IMR-90 (cell line): ENCODE measurements around the gene IL37. TPM values are rescaled to one million over a fixed set of nuclear protein-coding genes. Genes with fewer than 3 reads are reported as not detected.
A peak's percentile ranks its signal among the peaks of the same experiment; 100 is the strongest.

Source experiments
- ATAC-seq: fragments of 200-7000 bp; cut with Tn5 transposase; 2 replicates; pipeline ENCODE4 v1.9.1; 2020; ENCODE audit warnings: low read depth, mild to moderate bottlenecking, moderate library complexity
- BruUV-seq: library from RNA; stranded (reverse); fragments of 400-500 nt; replicated peaks from 2 replicates; lab custom pipeline; 2021; lab: Mats Ljungman, UMichigan
- CTCF ChIA-PET: fragments of 300-600 bp; formaldehyde crosslinking; extraction: SDS; loops from one replicate; lab custom pipeline; 2021; ENCODE audit warnings: antibody characterized with exemption; lab: Yijun Ruan, JAX
- POLR2A ChIA-PET: fragments of 300-600 bp; sonication (Branson Sonifier 250); formaldehyde crosslinking; loops from one replicate; lab custom pipeline; 2022; ENCODE audit warnings: antibody characterized with exemption; ENCODE audit not compliant: unreplicated experiment; lab: Charles Lee
- DNase-seq: peaks from one replicate; pipeline ENCODE4 v3.0.0; 2013
- H2AFZ ChIP-seq: replicated peaks from 2 replicates; pipeline ENCODE3; 2013; ENCODE audit warnings: low read length, mild to moderate bottlenecking; ENCODE audit not compliant: poor library complexity
- H2AK5ac ChIP-seq: 2 replicates; pipeline ENCODE4 v1.6.1; 2013; ENCODE audit warnings: low read depth, low read length, inconsistent platforms
- H2AK9ac ChIP-seq: replicated peaks from 2 replicates; pipeline ENCODE3; 2013; ENCODE audit warnings: mild to moderate bottlenecking, low read depth, low read length, moderate library complexity; ENCODE audit not compliant: poor library complexity
- H2BK120ac ChIP-seq: 2 replicates; pipeline ENCODE4 v1.6.1; 2013; ENCODE audit warnings: low read depth, low read length, inconsistent platforms
- H2BK15ac ChIP-seq: 3 replicates; pipeline ENCODE4 v1.6.1; 2013; ENCODE audit warnings: low read depth, low read length, inconsistent platforms
- H2BK20ac ChIP-seq: 2 replicates; pipeline ENCODE4 v1.6.1; 2013; ENCODE audit warnings: low read depth, mild to moderate bottlenecking, inconsistent platforms, low read length, moderate library complexity
- H2BK5ac ChIP-seq: 2 replicates; pipeline ENCODE4 v1.6.1; 2013; ENCODE audit warnings: mild to moderate bottlenecking, low read depth, low read length, inconsistent platforms; ENCODE audit not compliant: poor library complexity, severe bottlenecking
- H3K14ac ChIP-seq: replicated peaks from 2 replicates; pipeline ENCODE4 v1.6.1; 2013; ENCODE audit warnings: low read depth, low read length, inconsistent platforms
- H3K18ac ChIP-seq: 2 replicates; pipeline ENCODE4 v1.6.1; 2013; ENCODE audit warnings: low read depth, low read length, control low read depth
- H3K23ac ChIP-seq: 2 replicates; pipeline ENCODE4 v1.6.1; 2013; ENCODE audit warnings: low read depth, low read length, inconsistent platforms
- H3K27ac ChIP-seq: 2 replicates; pipeline ENCODE4 v1.5.1; 2013; ENCODE audit warnings: mild to moderate bottlenecking, control low read depth, low read length; ENCODE audit not compliant: insufficient read depth
- H3K27me3 ChIP-seq: 2 replicates; pipeline ENCODE4 v1.6.1; 2013; ENCODE audit warnings: low read length; ENCODE audit not compliant: control insufficient read depth, insufficient read depth
- H3K36me3 ChIP-seq: 2 replicates; pipeline ENCODE4 v1.6.1; 2013; ENCODE audit warnings: low read length, mixed read lengths; ENCODE audit not compliant: control insufficient read depth, insufficient read depth
- H3K4ac ChIP-seq: 2 replicates; pipeline ENCODE4 v1.6.1; 2013; ENCODE audit warnings: low read depth, low read length, inconsistent platforms
- H3K4me1 ChIP-seq: 2 replicates; pipeline ENCODE4 v1.6.1; 2013; ENCODE audit warnings: low read length, mixed read lengths; ENCODE audit not compliant: control insufficient read depth, insufficient read depth
- H3K4me2 ChIP-seq: 2 replicates; pipeline ENCODE4 v1.6.1; 2013; ENCODE audit warnings: low read depth, mild to moderate bottlenecking, control low read depth, low read length, moderate library complexity
- H3K4me3 ChIP-seq: 2 replicates; pipeline ENCODE4 v1.5.1; 2013; ENCODE audit warnings: low read depth, mild to moderate bottlenecking, control low read depth, low read length, moderate library complexity; ENCODE audit not compliant: insufficient read depth
- H3K56ac ChIP-seq: 2 replicates; pipeline ENCODE4 v1.6.1; 2013; ENCODE audit warnings: low read length, inconsistent platforms; ENCODE audit not compliant: insufficient read depth; ENCODE audit errors: extremely low read depth
- H3K79me1 ChIP-seq, 2 experiments: 2 replicates each; pipeline ENCODE4 v1.6.1; 2013; ENCODE audit warnings: low read length in 2 of 2, inconsistent platforms in 1 of 2, low read depth in 1 of 2
- H3K9ac ChIP-seq: 2 replicates; pipeline ENCODE4 v1.6.1; 2013; ENCODE audit warnings: low read depth, low read length, control low read depth
- H3K9me1 ChIP-seq: 2 replicates; pipeline ENCODE4 v1.6.1; 2013; ENCODE audit warnings: low read length, inconsistent platforms; ENCODE audit not compliant: insufficient read depth
- H3K9me3 ChIP-seq: 2 replicates; pipeline ENCODE4 v1.6.1; 2013; ENCODE audit warnings: low read length; ENCODE audit not compliant: control insufficient read depth, insufficient read depth
- H4K20me1 ChIP-seq: 2 replicates; pipeline ENCODE4 v1.6.1; 2013; ENCODE audit warnings: low read length, inconsistent platforms; ENCODE audit not compliant: insufficient read depth
- H4K5ac ChIP-seq: 2 replicates; pipeline ENCODE4 v1.6.1; 2013; ENCODE audit warnings: mild to moderate bottlenecking, low read depth, low read length, control low read depth
- H4K8ac ChIP-seq, 2 experiments: 2 replicates each; pipeline ENCODE4 v1.6.1; 2013; ENCODE audit warnings: low read depth in 2 of 2, low read length in 2 of 2, control low read depth in 1 of 2, inconsistent platforms in 1 of 2
- H4K91ac ChIP-seq: 2 replicates; pipeline ENCODE4 v1.6.1; 2013; ENCODE audit warnings: low read depth, low read length, inconsistent platforms; ENCODE audit not compliant: insufficient read depth
- FOS ChIP-seq: fragments of 150-350 bp; IDR thresholded peaks from 2 replicates; pipeline ENCODE4 v1.6.1; 2016; ENCODE audit warnings: low read depth, low read length
- MAFK ChIP-seq: IDR thresholded peaks from 2 replicates; pipeline ENCODE4 v1.6.1; 2012; ENCODE audit warnings: low read depth, low read length, improper control_type of control experiment
- WGBS, 2 experiments: methylation state at CpG; one replicate each; pipeline versions ENCODE4 v1.1.5 to v1.1.7; 2013; ENCODE audit warnings: missing lambda C conversion rate in 2 of 2; ENCODE audit not compliant: insufficient read length in 1 of 2; ENCODE audit errors: extremely low coverage in 2 of 2; 5-methylcytosine and 5-hydroxymethylcytosine counted together
- dilution Hi-C: fragments of 300-500 bp; cut with HindIII; formaldehyde crosslinking; loops from one replicate; pipeline ENCODE4 v1.14.3; 2018; ENCODE audit warnings: low sequenced_read_pairs; ENCODE audit not compliant: unreplicated experiment
- in situ Hi-C: fragments of 300-500 bp; cut with MboI; formaldehyde crosslinking; loops from 3 replicates; pipeline ENCODE4 v1.14.3; 2019; ENCODE audit warnings: low sequenced_read_pairs, inconsistent platforms, mixed read lengths
- intact Hi-C: fragments of 100-400 bp; cut with micrococcal nuclease; formaldehyde crosslinking; loops from 2 replicates; pipeline ENCODE4 v1.10.0; 2022
- polyA plus RNA-seq, 3 experiments: library from polyadenylated mRNA; depleted of rRNA; stranded (reverse); fragments of >200 nt; gene quantifications; 2 replicates each; pipeline ENCODE4 v1.2.3, GENCODE V29; 2012; ENCODE audit warnings: low replicate concordance in 1 of 3
- total RNA-seq: library from RNA; depleted of rRNA; stranded (reverse); fragments of >200 nt; gene quantifications from 2 replicates; pipeline ENCODE4 v1.2.3, GENCODE V29; 2012

The IL37 gene
- total and polyA plus RNA-seq, 2 of the 4 experiments (the other 2 are of a cell fraction): 0.15 TPM; not detected in 1

GRCh38 chr2:112876257-112876970 is 34.6 kb upstream of the IL37 start:
- Histone ChIP-seq H3K56ac (no peak overlapping the region), H3K27me3 (no peaks in the 10 kb centered on the region), H3K14ac (peak overlapping the region; percentile 50; the same call in 1 of the 2 replicates), H3K9me3 (no peaks in the 10 kb centered on the region), H4K91ac (0 out of 2 replicates have a peak overlapping the region, but pooled peaks have one; percentile 57), H3K4ac (peak overlapping the region; percentile 35; the same call in 1 of the 2 replicates), H2BK5ac (no peak overlapping the region), H3K4me1 (peaks cover 14% of the 10 kb centered on the region), H4K20me1 (no peaks in the 10 kb centered on the region), H3K9ac (no peak overlapping the region), H2AFZ (no peak overlapping the region), H3K18ac (no peak overlapping the region), H3K79me1 (no peaks in the 10 kb centered on the region; a peak in 1 of 4 replicates), H3K9me1 (peaks cover 14% of the 10 kb centered on the region), H3K36me3 (no peaks in the 10 kb centered on the region), H2BK15ac (peak overlapping the region; percentile 43; the same call in 2 of the 3 replicates), H2AK9ac (no peak overlapping the region), H4K8ac (peak overlapping the region in 1 of 2 experiments; percentile 79; a peak in 2 of 4 replicates), H3K4me3 (no peak overlapping the region), H4K5ac (no peak overlapping the region), H2AK5ac (peak overlapping the region; percentile 97), H3K23ac (no peak overlapping the region), H2BK20ac (peak overlapping the region; percentile 93; the same call in 1 of the 2 replicates), H3K4me2 (no peak overlapping the region), H2BK120ac (peak overlapping the region; percentile 90; the same call in 1 of the 2 replicates), H3K27ac (no peak overlapping the region)
- CTCF ChIA-PET: no interaction called here
- POLR2A ChIA-PET: no interaction called here
- TF ChIP-seq FOS (no peak), MAFK (no peak)
- dilution Hi-C loops: no loop called here
- WGBS, 2 experiments: 80% methylated on average over 1 of the region's 3 CpGs; no CpG with 5 or more reads in 1 of the 2 experiments
- intact Hi-C loops: no loop called here
- in situ Hi-C loops: loop anchor here (10.0 kb wide), 1 partner anchor 122 kb away; no protein-coding TSS in a partner anchor
- DNase-seq (no peak), ATAC-seq (no peak)
- no TSS peak for BruUV-seq
